ENCODE results near the gene HS6ST2. TPM values are rescaled to one million over a fixed set of nuclear protein-coding genes. Genes with fewer than 3 reads are reported as not detected.

The HS6ST2 gene
- total RNA-seq, 1 donor from 2014 or later, result 1.1 TPM

DNA sequence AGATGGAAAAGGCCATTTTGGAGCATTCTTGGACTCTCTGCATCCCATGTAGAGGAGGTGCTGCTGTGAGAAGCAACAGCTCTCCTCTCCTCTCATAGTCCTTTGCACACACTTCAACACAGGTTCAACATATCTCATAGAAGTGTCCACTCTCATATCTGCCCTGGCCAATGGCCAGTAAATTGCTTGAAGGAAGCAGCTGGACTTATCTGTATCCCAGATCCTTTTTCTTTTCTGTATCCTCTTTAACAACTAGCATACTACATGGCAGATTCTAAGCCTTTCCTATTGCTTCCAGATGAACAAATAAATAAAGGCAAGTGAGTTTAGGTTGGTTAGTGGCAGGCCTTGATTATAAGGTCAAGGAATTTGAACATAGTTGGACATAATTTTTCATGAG, 122.0 kb downstream of the HS6ST2 start:
- no peaks in the 10 kb centered on the region for H3K36me3 Mint-ChIP-seq (ENCODE audit: low read depth, unreplicated experiment)
- H3K9me3 Mint-ChIP-seq (ENCODE audit: unreplicated experiment), result no peaks in the 10 kb centered on the region
- H3K27me3 Mint-ChIP-seq (ENCODE audit: unreplicated experiment), result no peaks in the 10 kb centered on the region
- TF ChIP-seq, protein P1, sequence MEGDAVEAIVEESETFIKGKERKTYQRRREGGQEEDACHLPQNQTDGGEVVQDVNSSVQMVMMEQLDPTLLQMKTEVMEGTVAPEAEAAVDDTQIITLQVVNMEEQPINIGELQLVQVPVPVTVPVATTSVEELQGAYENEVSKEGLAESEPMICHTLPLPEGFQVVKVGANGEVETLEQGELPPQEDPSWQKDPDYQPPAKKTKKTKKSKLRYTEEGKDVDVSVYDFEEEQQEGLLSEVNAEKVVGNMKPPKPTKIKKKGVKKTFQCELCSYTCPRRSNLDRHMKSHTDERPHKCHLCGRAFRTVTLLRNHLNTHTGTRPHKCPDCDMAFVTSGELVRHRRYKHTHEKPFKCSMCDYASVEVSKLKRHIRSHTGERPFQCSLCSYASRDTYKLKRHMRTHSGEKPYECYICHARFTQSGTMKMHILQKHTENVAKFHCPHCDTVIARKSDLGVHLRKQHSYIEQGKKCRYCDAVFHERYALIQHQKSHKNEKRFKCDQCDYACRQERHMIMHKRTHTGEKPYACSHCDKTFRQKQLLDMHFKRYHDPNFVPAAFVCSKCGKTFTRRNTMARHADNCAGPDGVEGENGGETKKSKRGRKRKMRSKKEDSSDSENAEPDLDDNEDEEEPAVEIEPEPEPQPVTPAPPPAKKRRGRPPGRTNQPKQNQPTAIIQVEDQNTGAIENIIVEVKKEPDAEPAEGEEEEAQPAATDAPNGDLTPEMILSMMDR (IDR thresholded peaks at IDR 0.05; ENCODE audit: unreplicated experiment), result no peak
- H3K4me3 Mint-ChIP-seq (ENCODE audit: unreplicated experiment), result no peak overlapping the region
- DNase-seq (ENCODE audit: low spot score), result no peak
- H3K4me1 Mint-ChIP-seq (ENCODE audit: unreplicated experiment), result peaks cover 23% of the 10 kb centered on the region
- peak overlapping the region; percentile 52 for H3K27ac Mint-ChIP-seq (ENCODE audit: unreplicated experiment)

DNA sequence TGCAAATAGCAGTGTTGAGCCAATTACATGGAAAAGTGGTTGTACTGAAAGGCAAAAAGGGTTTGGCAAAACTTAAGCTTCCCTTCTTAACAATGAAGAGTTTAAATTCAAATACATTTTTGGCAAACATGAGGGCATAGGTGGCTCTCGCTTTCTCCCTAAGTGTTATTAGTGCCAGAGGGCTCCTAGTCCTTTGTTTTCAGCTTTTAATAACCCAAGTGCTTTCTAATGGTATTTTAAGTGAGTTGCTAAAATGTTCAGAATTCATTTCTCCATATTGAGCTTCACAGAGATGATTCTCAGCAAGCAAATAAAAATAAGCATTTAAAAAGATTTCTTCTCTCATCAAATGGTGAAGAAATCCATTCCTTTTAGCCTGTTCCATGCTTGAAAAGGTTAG, 123.7 kb downstream of the HS6ST2 start:
- H3K4me1 Mint-ChIP-seq (ENCODE audit: unreplicated experiment), result peaks cover 23% of the 10 kb centered on the region
- no peak for DNase-seq (ENCODE audit: low spot score)
- no peaks in the 10 kb centered on the region for H3K36me3 Mint-ChIP-seq (ENCODE audit: low read depth, unreplicated experiment)
- no peaks in the 10 kb centered on the region for H3K27me3 Mint-ChIP-seq (ENCODE audit: unreplicated experiment)
- no peaks in the 10 kb centered on the region for H3K9me3 Mint-ChIP-seq (ENCODE audit: unreplicated experiment)
- H3K27ac Mint-ChIP-seq (ENCODE audit: unreplicated experiment), result no peak overlapping the region
- TF ChIP-seq, protein P1 (IDR thresholded peaks at IDR 0.05; ENCODE audit: unreplicated experiment), result no peak
- H3K4me3 Mint-ChIP-seq (ENCODE audit: unreplicated experiment), result no peak overlapping the region

DNA sequence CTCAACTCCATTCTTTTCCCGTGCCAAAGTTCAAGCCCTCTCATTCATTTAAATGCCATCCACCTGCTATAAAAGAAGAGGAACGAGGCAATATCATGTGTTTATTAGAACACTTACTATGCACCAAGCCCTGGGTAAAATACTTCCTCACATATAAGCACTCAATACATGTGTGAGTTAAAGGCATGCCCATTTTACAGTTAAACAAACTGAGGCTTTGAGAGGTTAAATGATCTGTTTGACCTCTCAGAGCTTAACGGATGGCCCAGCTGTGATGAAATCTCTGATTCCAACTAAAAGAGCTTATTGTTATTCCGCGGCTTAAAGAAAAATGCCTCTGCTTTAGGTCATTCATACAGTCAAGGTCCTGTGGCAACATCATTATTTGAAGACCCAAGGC, 124.3 kb downstream of the HS6ST2 start:
- Mint-ChIP-seq H3K27ac (ENCODE audit: unreplicated experiment) (no peak overlapping the region), H3K27me3 (ENCODE audit: unreplicated experiment) (no peaks in the 10 kb centered on the region), H3K9me3 (ENCODE audit: unreplicated experiment) (no peaks in the 10 kb centered on the region), H3K4me3 (ENCODE audit: unreplicated experiment) (no peak overlapping the region), H3K4me1 (ENCODE audit: unreplicated experiment) (peaks cover 23% of the 10 kb centered on the region), H3K36me3 (ENCODE audit: low read depth, unreplicated experiment) (no peaks in the 10 kb centered on the region)
- no peak for DNase-seq (ENCODE audit: low spot score)
- TF ChIP-seq, protein P1 (IDR thresholded peaks at IDR 0.05; ENCODE audit: unreplicated experiment), result no peak

DNA sequence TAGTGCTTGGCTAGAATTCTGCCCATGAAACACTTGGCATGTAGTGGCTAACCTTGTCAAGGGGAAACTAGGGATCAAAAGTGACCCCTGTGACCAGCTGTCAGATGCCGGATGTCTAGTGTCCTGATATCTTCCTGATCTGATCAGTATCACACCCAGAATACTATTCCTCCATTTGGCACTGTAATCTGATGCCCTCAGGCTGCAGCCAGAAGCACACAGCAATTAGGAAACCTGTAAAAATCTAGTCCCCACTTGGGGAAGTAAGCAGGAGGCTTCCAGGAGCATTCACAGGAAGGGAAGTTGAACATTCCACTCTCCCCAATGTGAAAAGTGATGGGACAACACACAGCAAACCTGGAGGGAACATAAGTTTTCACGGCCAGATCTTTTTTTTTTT, 125.1 kb downstream of the HS6ST2 start:
- Mint-ChIP-seq H3K9me3 (ENCODE audit: unreplicated experiment) (no peaks in the 10 kb centered on the region), H3K4me3 (ENCODE audit: unreplicated experiment) (no peak overlapping the region), H3K27ac (ENCODE audit: unreplicated experiment) (peak overlapping the region; percentile 18), H3K4me1 (ENCODE audit: unreplicated experiment) (peaks cover 23% of the 10 kb centered on the region), H3K27me3 (ENCODE audit: unreplicated experiment) (no peaks in the 10 kb centered on the region), H3K36me3 (ENCODE audit: low read depth, unreplicated experiment) (no peaks in the 10 kb centered on the region)
- TF ChIP-seq, protein P1 (IDR thresholded peaks at IDR 0.05; ENCODE audit: unreplicated experiment), result no peak
- DNase-seq (ENCODE audit: low spot score), result no peak

DNA sequence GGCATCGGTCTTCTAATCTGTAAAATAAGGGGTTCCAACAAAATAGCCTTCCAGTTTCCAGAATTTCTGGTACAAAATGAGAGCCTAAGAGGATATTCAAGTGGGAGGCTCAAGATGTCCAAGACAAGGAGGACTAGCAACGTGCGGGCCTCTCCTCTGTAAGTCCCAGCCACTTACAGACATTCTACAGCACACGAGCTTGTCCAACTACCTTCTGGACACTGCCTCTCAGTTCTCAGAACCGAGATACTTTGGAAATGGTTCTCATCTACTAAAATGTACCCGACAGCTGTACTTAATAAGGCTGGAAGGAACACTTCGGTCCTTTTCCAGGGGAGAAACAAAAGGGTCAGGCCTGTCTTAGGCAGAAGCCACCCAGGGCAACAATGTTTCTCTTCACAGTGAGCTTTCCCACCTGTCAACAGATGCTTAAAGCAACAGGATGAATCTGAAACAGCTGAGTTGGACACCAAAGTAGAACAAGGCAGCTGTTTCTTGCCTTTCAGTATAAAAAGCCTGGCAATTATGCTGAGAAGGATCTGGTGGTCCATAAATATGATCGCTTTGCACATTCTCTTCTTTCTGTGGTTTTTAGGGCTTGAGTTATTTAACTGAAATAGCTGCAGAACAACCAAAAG, 127.0 kb downstream of the HS6ST2 start:
- Mint-ChIP-seq H3K27me3 (ENCODE audit: unreplicated experiment) (no peaks in the 10 kb centered on the region), H3K27ac (ENCODE audit: unreplicated experiment) (no peak overlapping the region), H3K4me1 (ENCODE audit: unreplicated experiment) (peaks cover 19% of the 10 kb centered on the region), H3K4me3 (ENCODE audit: unreplicated experiment) (no peak overlapping the region), H3K9me3 (ENCODE audit: unreplicated experiment) (no peaks in the 10 kb centered on the region), H3K36me3 (ENCODE audit: low read depth, unreplicated experiment) (no peaks in the 10 kb centered on the region)
- TF ChIP-seq, protein P1 (IDR thresholded peaks at IDR 0.05; ENCODE audit: unreplicated experiment), result no peak
- no peak for DNase-seq (ENCODE audit: low spot score)

Measured in endothelial cell (in vitro differentiated cells).